D341Med (cell line): Measurements from ENCODE around the gene RAP1GAP2.

Experiments
- DNase-seq: peaks from one replicate; pipeline ENCODE4 v3.0.0; 2012; ENCODE audit warnings: low spot score

RAP1GAP2 gene

DNA sequence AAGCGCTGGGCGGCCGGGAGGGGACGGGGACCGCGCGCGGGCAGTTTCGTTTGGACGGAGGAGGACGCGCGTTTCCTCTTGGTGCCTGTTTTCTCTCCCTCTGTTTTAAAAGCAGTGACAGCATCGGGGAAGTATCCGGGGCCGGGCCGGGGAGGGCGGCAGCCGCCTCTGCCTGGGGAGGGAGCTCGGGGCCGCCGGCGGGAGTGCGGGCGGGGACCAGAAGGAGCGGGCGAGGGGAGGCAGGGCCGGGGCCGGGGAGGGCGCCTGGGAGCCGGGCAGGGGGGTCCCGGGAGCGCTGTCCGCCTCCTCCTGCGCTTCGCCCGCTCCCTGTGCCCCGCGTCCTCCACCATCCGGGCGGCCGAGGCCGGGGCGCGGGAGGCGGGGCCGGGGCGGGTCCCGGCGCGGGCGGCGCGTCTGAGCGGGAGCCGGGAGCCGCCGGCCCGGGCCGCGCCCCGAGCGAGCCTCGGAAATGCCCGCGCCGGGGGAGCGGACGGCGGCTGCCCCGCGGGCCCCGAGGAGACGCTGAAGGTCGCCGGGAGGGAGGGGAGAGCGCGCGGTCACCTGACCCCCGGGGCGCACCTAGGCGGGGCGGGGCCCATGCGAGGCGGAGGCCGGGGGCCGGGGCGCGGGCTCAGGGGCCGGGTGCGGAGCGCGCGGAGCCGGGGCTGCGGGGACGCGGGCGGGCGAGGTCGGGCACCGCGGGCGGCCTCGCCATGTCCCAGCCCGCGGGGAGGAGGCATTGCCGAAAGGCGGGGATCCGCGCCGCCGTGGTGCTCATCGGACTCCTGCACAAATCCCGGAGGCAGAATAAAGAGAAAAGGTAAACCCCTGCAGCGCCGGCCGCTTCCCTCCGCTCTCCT is 57.3 kb downstream of the RAP1GAP2 start:
- DNase-seq = peak; percentile 74

GRCh38 chr17:2854143-2855055 is 58.2 kb downstream of the RAP1GAP2 start:
- DNase-seq = peak; percentile 57

GRCh38 chr17:2855063-2855600 is 58.9 kb downstream of the RAP1GAP2 start:
- no peak for DNase-seq

- no peak for DNase-seq
Observed at GRCh38 chr17:2856727-2857126, 60.5 kb downstream of the RAP1GAP2 start.

- no peak for DNase-seq
Observed at GRCh38 chr17:2860045-2860444, 63.8 kb downstream of the RAP1GAP2 start.

DNA sequence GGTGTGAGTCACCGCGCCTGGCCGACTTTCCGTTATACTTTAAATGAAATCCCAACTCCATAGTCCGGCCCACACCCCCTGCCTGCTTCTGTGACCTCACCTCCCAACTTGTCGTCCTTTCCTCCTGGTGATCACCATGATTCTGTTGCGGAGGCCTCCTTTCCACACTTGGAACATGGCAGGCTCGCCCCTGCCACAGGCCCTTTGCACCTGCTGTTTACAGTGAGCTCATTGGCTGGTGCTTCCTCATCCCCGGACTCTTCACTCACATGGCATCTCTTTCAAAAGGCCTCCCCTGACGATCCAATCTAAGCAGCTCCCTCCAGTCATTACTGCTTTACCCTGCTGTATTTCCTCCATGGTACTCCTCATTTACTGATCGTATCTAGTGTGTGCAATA is 64.6 kb downstream of the RAP1GAP2 start:
- no peak for DNase-seq

DNA sequence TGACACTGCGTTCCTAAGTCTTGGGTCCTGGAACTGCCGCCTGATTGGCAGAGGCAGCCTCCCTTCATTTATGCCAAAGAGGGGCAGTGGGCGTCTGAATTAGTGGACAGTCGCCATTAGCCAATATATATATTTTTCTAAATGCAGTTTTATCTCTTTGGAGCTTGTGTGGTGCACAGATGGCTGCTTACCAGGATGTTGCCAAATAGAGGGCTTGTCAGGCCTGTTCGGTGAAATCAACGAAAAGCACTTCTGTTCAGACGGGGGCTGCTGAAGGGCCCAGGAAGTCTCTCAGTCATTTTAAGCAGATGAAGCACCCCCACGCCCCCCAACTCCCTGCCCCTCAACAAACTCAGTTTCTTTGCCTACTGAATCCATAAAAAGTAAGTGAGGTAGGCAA is 66.0 kb downstream of the RAP1GAP2 start:
- DNase-seq = no peak

- no peak for DNase-seq
Observed at GRCh38 chr17:2863204-2863603, 67.0 kb downstream of the RAP1GAP2 start.

- DNase-seq = no peak
Observed at GRCh38 chr17:2865228-2865627, 69.0 kb downstream of the RAP1GAP2 start.

- no peak for DNase-seq
Observed at GRCh38 chr17:2867441-2868424, 71.5 kb downstream of the RAP1GAP2 start.

DNA sequence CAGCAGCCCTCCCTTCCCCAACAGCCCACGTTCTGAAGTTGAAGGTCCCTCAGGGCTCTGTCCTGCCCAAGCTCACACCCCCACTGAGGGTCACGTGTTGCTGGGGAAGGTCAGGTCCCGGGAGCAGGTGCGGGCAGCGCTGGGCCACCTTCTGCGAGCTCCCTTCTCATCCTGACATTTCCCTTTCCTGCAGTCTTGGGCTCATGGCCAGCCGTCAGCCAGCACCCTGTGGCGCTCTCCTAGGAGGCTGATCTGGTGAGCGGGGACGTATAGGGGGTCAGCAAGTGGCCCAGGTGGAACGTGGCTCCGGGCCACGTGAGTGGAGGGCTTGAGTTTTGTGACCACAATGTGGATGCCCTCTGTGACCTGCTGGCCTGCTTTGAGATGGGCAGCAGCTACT is 73.4 kb downstream of the RAP1GAP2 start:
- DNase-seq = no peak

DNA sequence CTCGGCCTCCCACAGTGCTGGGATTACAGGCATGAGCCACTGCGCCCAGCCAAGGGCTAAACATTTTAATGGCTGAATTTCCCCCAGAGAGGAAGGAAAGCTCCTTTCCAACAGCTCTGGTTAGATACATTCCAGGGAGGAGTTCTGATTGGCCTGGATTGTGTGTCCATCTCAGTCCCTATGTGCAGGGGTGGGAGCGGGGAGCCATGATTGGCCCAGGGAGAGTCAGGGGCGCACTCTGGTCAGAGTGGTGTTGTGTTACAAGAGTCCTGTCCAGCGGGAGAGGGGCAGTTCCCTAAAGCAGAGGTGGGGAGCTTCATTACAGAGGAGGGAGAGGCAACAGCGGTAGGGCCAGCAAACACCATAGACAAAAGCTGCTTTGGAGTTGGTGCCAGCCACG is 75.0 kb downstream of the RAP1GAP2 start:
- no peak for DNase-seq

GRCh38 chr17:2871720-2872119 is 75.5 kb downstream of the RAP1GAP2 start:
- no peak for DNase-seq

- no peak for DNase-seq
Observed at GRCh38 chr17:2872282-2872681, 76.0 kb downstream of the RAP1GAP2 start.

GRCh38 chr17:2874189-2874686 is 78.0 kb downstream of the RAP1GAP2 start:
- no peak for DNase-seq

GRCh38 chr17:2875608-2876007 is 79.4 kb downstream of the RAP1GAP2 start:
- no peak for DNase-seq

- DNase-seq = no peak
Observed at GRCh38 chr17:2876467-2876866, 80.2 kb downstream of the RAP1GAP2 start.

GRCh38 chr17:2878751-2879254 is 82.6 kb downstream of the RAP1GAP2 start:
- no peak for DNase-seq

DNA sequence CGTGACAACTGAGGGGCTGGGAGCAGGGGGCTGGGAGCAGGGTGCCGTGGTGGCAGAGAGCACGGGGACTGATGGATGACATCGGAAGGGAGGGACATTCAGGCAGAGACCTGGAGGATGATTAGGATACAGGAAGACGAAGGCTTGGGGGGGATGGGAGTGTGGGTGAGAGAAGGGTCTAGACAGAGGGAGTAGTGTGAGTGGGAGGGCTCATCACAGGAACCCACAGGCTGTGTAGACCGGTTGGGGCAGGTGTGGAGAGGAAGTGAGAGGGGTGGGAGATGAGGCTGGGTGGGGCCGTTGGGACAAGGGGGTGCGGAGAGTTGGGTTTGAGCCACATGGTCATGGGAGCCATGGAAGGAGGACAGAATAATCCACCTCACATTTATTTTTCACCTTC is 83.8 kb downstream of the RAP1GAP2 start:
- DNase-seq = no peak

DNA sequence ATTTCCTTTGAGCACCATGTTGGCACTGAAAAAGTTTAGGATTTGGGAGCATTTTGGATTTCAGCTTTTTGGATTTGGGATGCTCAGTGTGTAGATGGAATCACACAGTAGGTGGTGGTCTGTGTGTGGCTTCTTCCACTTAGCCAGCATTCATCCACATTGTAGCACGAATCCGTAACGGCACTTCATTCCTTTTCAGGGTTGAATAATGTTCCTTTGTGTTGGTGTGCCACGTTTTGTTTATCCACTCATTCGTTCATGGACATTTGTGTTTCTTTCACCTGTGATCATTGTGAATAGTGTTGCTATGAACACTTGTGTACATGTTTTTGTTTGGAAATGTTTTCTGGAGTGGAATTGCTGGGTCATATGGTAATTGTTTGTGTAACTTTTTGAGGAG is 85.1 kb downstream of the RAP1GAP2 start:
- DNase-seq = no peak
